HepG2 (cell line): ENCODE data around the gene PNMA8B. TPM values are rescaled to one million over a fixed set of nuclear protein-coding genes. Genes with fewer than 3 reads are reported as not detected.

Source experiments
- ATAC-seq: fragments of 200-7000 bp; cut with Tn5 transposase; 3 replicates; pipeline ENCODE4 v1.9.1; 2020; ENCODE audit warnings: mild to moderate bottlenecking, moderate library complexity
- BruUV-seq: library from RNA; stranded (reverse); fragments of 400-500 nt; replicated peaks from 2 replicates; lab custom pipeline; 2021; lab: Mats Ljungman, UMichigan
- CTCF ChIA-PET: fragments of 300-600 bp; formaldehyde crosslinking; extraction: SDS; loops from one replicate; lab custom pipeline; 2021; ENCODE audit warnings: low total read pairs, inconsistent platforms, low intra/inter-chr PET ratio; lab: Yijun Ruan, JAX
- POLR2A ChIA-PET: fragments of 350-600 bp; sonication (Branson Sonifier 250); formaldehyde crosslinking; loops from one replicate; lab custom pipeline; 2020; ENCODE audit warnings: antibody characterized with exemption, inconsistent platforms; lab: Yijun Ruan, JAX
- DNase-seq: peaks from one replicate; pipeline ENCODE4 v3.0.0-alpha.2; 2015; ENCODE audit warnings: low spot score
- FAIRE-seq: peaks from 3 replicates; lab custom pipeline; 2011; peaks lifted over from hg19 to GRCh38; lab: Jason Lieb, UNC
- H2AFZ ChIP-seq: one replicate; pipeline ENCODE4 v1.6.1; 2011; ENCODE audit warnings: low read length, inconsistent platforms
- H3K27ac ChIP-seq: fragments of 300-600 bp; 3 replicates; pipeline ENCODE4 v1.8.0; 2011; ENCODE audit warnings: mixed run types, mild to moderate bottlenecking, mixed read lengths, low read length, inconsistent platforms; ENCODE audit not compliant: insufficient read depth; ENCODE audit errors: extremely low read length
- H3K27me3 ChIP-seq, 2 experiments: fragments of 200-600 bp in 1 of 2; 2 replicates in 1 of 2; 3 replicates in 1 of 2; pipeline versions ENCODE4 v1.6.0 to v1.8.0; 2011; ENCODE audit warnings: low read length in 2 of 2, mild to moderate bottlenecking in 2 of 2, moderate library complexity in 2 of 2, inconsistent platforms in 1 of 2; ENCODE audit not compliant: insufficient read depth in 2 of 2, control insufficient read depth in 1 of 2
- H3K36me3 ChIP-seq, 2 experiments: fragments of 200-600 bp in 1 of 2; replicated peaks in 1 of 2; 2 replicates in 1 of 2; 3 replicates in 1 of 2; pipeline versions ENCODE4 v1.5.1 to v1.8.0; 2011; ENCODE audit warnings: low read length in 2 of 2, inconsistent platforms in 1 of 2; ENCODE audit not compliant: insufficient read depth in 2 of 2, control insufficient read depth in 1 of 2
- H3K4me1 ChIP-seq: 2 replicates; pipeline ENCODE4 v1.5.1; 2012; ENCODE audit warnings: low read length, inconsistent platforms; ENCODE audit not compliant: insufficient read depth
- H3K4me2 ChIP-seq: 2 replicates; pipeline ENCODE4 v1.6.0; 2011; ENCODE audit warnings: low read depth, low read length, inconsistent platforms
- H3K4me3 ChIP-seq, 3 experiments: fragments of 200-600 bp in 1 of 3; sonication (generic), shearing (Covaris generic) in 1 of 3; replicated peaks in 1 of 3; 2 replicates each; pipeline ENCODE4 v1.5.1; 2011 to 2016; ENCODE audit warnings: low read length in 3 of 3, inconsistent platforms in 2 of 3, low read depth in 2 of 3, mild to moderate bottlenecking in 2 of 3, control low read depth in 1 of 3, mixed read lengths in 1 of 3; ENCODE audit not compliant: insufficient read depth in 1 of 3
- H3K79me2 ChIP-seq: one replicate; pipeline ENCODE4 v1.6.1; 2011; ENCODE audit warnings: low read length, inconsistent platforms; ENCODE audit not compliant: insufficient read depth
- H3K9ac ChIP-seq: 2 replicates; pipeline ENCODE4 v1.6.0; 2011; ENCODE audit warnings: mild to moderate bottlenecking, low read depth, low read length, inconsistent platforms; ENCODE audit not compliant: insufficient read depth
- H3K9me3 ChIP-seq: 2 replicates; pipeline ENCODE4 v1.5.1; 2012; ENCODE audit warnings: mild to moderate bottlenecking, low read length
- H4K20me1 ChIP-seq: 2 replicates; pipeline ENCODE4 v1.6.0; 2011; ENCODE audit warnings: inconsistent platforms, mild to moderate bottlenecking, low read length, moderate library complexity; ENCODE audit not compliant: insufficient read depth
- ATF7 ChIP-seq, 2 experiments: fragments of 450-650 bp in 1 of 2; sonication (generic) in 1 of 2; formaldehyde crosslinking in 1 of 2; IDR thresholded peaks; 2 replicates each; pipeline versions ENCODE4 v1.4.0 to v1.6.1; 2016 to 2020; ENCODE audit warnings: antibody characterized with exemption in 1 of 2, mild to moderate bottlenecking in 1 of 2, missing genetic modification reagents in 1 of 2
- GABPA ChIP-seq, 2 experiments: IDR thresholded peaks; 2 replicates each; pipeline ENCODE4 v1.6.1; 2011 to 2016; ENCODE audit warnings: low read depth in 2 of 2, low read length in 1 of 2, missing biosample characterization in 1 of 2, missing genetic modification characterization in 1 of 2
- HNF4A ChIP-seq: sonication (generic); formaldehyde crosslinking; IDR thresholded peaks from 2 replicates; pipeline ENCODE4 v1.4.0; 2020; ENCODE audit warnings: missing genetic modification reagents
- PHF8 ChIP-seq: sonication (generic); formaldehyde crosslinking; IDR thresholded peaks from 2 replicates; pipeline ENCODE4 v1.5.0; 2020; ENCODE audit warnings: missing genetic modification reagents
- POLR2AphosphoS5 ChIP-seq: IDR thresholded peaks from 2 replicates; pipeline ENCODE4 v1.6.1; 2012; ENCODE audit warnings: low read depth, low read length
- SMYD3 ChIP-seq: sonication (generic); formaldehyde crosslinking; IDR thresholded peaks from 2 replicates; pipeline ENCODE4 v1.8.1; 2023; ENCODE audit warnings: mild to moderate bottlenecking, missing genetic modification reagents
- TCF7 ChIP-seq: sonication (generic); IDR thresholded peaks from 2 replicates; pipeline ENCODE4 v1.6.1; 2016; ENCODE audit warnings: antibody characterized with exemption, low read depth
- U2AF1 ChIP-seq: fragments of 200-400 bp; formaldehyde crosslinking; optimal IDR thresholded peaks from 2 replicates; pipeline ENCODE3; 2017; ENCODE audit warnings: mild to moderate bottlenecking, low read depth, low read length
- ZNF549 ChIP-seq: sonication (generic); formaldehyde crosslinking; IDR thresholded peaks from 2 replicates; pipeline ENCODE4 v1.5.0; 2020; ENCODE audit warnings: missing genetic modification reagents
- ZNF781 ChIP-seq: sonication (generic); formaldehyde crosslinking; IDR thresholded peaks from 2 replicates; pipeline ENCODE4 v1.5.1; 2020; ENCODE audit warnings: borderline replicate concordance, mild to moderate bottlenecking, missing genetic modification reagents; ENCODE audit errors: not compliant biosample characterization
- ZNF782 ChIP-seq: sonication (generic); formaldehyde crosslinking; IDR thresholded peaks from 2 replicates; pipeline ENCODE4 v1.4.0; 2020; ENCODE audit warnings: missing genetic modification reagents, mild to moderate bottlenecking, borderline replicate concordance
- ZNF816 ChIP-seq: sonication (generic); formaldehyde crosslinking; IDR thresholded peaks from 2 replicates; pipeline ENCODE4 v1.8.0; 2022; ENCODE audit warnings: missing genetic modification reagents, mild to moderate bottlenecking, borderline replicate concordance
- WGBS: methylation state at CpG from one replicate; pipeline ENCODE4 v1.1.6; 2017; ENCODE audit warnings: low lambda C conversion rate; 5-methylcytosine and 5-hydroxymethylcytosine counted together
- in situ Hi-C: cut with HindIII; loops from 2 replicates; pipeline ENCODE4 v1.10.0; 2017; ENCODE audit warnings: low pct_unique_long_range_greater_than_20kb; ENCODE audit not compliant: extremely low pct_ligation_motif_present
- intact Hi-C: fragments of 100-400 bp; cut with micrococcal nuclease; formaldehyde crosslinking; loops from one replicate; pipeline ENCODE4 v1.10.0; 2022; ENCODE audit not compliant: unreplicated experiment
- polyA plus RNA-seq, 8 experiments: library from polyadenylated mRNA; depleted of rRNA in 3 of 8; stranded (reverse) in 7 of 8; unstranded in 1 of 8; fragments of >200 nt; fragmentation: Illumina TruSeq in 4 of 8; extraction: Trizol in 4 of 8; gene quantifications; 2 replicates each; pipeline versions ENCODE4 v1.2.1 to v1.2.3, GENCODE V29; 2011 to 2016; ENCODE audit warnings: low read depth in 4 of 8, missing spikeins in 1 of 8, mixed read lengths in 1 of 8; ENCODE audit not compliant: insufficient read depth in 1 of 8
- total RNA-seq, 5 experiments: library from RNA; depleted of rRNA; stranded (reverse); fragments of >200 nt; fragmentation: Illumina TruSeq; extraction: Trizol; gene quantifications; 2 replicates each; pipeline ENCODE4 v1.2.3, GENCODE V29; 2016; ENCODE audit warnings: low read depth in 1 of 5
- TF ChIP-seq, protein P1 (sequence below): sonication (generic); formaldehyde crosslinking; IDR thresholded peaks from 2 replicates; pipeline ENCODE4 v1.4.0; 2020; ENCODE audit warnings: missing genetic modification reagents, borderline replicate concordance
- TF ChIP-seq, protein P2 (sequence below): IDR thresholded peaks from 2 replicates; pipeline ENCODE4 v1.4.0; 2020; ENCODE audit warnings: mild to moderate bottlenecking, missing genetic modification reagents
- TF ChIP-seq, protein P3 (sequence below): IDR thresholded peaks from 2 replicates; pipeline ENCODE4 v1.6.1; 2012; ENCODE audit warnings: inconsistent platforms

The PNMA8B gene
- total and polyA plus RNA-seq, 2 of the 13 experiments (the other 11 are each of a cell fraction or from before 2014, with no cell fraction given), result not detected

DNA sequence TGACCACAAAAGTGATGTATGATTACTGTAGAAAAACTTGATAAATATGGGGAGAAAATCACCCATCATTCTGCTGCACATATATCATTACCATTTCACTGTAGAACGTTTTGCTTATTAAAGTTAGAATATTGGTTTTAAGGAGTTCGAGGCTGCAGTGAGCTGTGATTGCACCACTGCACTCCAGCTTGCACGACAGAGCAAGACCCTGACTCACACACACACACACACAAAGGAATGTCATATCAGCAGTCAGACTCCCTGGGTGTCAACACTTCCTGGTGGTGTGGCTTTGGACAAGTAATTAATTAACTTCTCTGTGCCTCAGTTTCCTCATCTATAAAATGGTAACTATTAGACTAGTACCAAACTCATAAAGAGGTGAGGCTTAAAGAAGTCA is 13.0 kb downstream of the PNMA8B start:
- Histone ChIP-seq H2AFZ (no peak overlapping the region), H3K4me1 (peaks cover 5% of the 10 kb centered on the region; the same call in 1 of the 2 replicates), H4K20me1 (no peaks in the 10 kb centered on the region), H3K79me2 (no peaks in the 10 kb centered on the region), H3K9me3 (no peaks in the 10 kb centered on the region), H3K27ac (no peak overlapping the region), H3K4me2 (no peak overlapping the region), H3K27me3 (peaks cover 0 to 9% of the 10 kb centered on the region in 2 experiments; a peak in 2 of 5 replicates), H3K36me3 (no peaks in the 10 kb centered on the region), H3K4me3 (no peak overlapping the region), H3K9ac (no peak overlapping the region)
- in situ Hi-C loops, result no loop called here
- no peak for ATAC-seq
- no peak for DNase-seq
- BruUV-seq, result no TSS peak
- 5% methylated on average over 3 of the region's 3 CpGs for WGBS
- ChIA-PET POLR2A (no interaction called here), CTCF (no interaction called here)
- FAIRE-seq, result no peak
- intact Hi-C loops, result no loop called here
- TF ChIP-seq POLR2AphosphoS5, result no peak
- TF ChIP-seq GABPA (IDR thresholded peaks at IDR 0.05; ENCODE audit: low read depth, low read length), result no peak
- no peak for TF ChIP-seq GABPA (CRISPR knock-in tag; IDR thresholded peaks at IDR 0.05; ENCODE audit: low read depth)
- no peak for TF ChIP-seq U2AF1
- no peak for TF ChIP-seq ZNF549 (CRISPR knock-in tag)
- TF ChIP-seq ZNF781, result no peak
- TF ChIP-seq ATF7 (IDR thresholded peaks at IDR 0.05), result no peak
- no peak for TF ChIP-seq ATF7 (CRISPR knock-in tag; IDR thresholded peaks at IDR 0.05)
- no peak for TF ChIP-seq HNF4A (CRISPR knock-in tag)
- TF ChIP-seq, protein P1, sequence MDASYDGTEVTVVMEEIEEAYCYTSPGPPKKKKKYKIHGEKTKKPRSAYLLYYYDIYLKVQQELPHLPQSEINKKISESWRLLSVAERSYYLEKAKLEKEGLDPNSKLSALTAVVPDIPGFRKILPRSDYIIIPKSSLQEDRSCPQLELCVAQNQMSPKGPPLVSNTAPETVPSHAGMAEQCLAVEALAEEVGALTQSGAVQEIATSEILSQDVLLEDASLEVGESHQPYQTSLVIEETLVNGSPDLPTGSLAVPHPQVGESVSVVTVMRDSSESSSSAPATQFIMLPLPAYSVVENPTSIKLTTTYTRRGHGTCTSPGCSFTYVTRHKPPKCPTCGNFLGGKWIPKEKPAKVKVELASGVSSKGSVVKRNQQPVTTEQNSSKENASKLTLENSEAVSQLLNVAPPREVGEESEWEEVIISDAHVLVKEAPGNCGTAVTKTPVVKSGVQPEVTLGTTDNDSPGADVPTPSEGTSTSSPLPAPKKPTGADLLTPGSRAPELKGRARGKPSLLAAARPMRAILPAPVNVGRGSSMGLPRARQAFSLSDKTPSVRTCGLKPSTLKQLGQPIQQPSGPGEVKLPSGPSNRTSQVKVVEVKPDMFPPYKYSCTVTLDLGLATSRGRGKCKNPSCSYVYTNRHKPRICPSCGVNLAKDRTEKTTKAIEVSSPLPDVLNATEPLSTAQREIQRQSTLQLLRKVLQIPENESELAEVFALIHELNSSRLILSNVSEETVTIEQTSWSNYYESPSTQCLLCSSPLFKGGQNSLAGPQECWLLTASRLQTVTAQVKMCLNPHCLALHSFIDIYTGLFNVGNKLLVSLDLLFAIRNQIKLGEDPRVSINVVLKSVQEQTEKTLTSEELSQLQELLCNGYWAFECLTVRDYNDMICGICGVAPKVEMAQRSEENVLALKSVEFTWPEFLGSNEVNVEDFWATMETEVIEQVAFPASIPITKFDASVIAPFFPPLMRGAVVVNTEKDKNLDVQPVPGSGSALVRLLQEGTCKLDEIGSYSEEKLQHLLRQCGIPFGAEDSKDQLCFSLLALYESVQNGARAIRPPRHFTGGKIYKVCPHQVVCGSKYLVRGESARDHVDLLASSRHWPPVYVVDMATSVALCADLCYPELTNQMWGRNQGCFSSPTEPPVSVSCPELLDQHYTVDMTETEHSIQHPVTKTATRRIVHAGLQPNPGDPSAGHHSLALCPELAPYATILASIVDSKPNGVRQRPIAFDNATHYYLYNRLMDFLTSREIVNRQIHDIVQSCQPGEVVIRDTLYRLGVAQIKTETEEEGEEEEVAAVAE (CRISPR knock-in tag), result no peak
- TF ChIP-seq, protein P2, sequence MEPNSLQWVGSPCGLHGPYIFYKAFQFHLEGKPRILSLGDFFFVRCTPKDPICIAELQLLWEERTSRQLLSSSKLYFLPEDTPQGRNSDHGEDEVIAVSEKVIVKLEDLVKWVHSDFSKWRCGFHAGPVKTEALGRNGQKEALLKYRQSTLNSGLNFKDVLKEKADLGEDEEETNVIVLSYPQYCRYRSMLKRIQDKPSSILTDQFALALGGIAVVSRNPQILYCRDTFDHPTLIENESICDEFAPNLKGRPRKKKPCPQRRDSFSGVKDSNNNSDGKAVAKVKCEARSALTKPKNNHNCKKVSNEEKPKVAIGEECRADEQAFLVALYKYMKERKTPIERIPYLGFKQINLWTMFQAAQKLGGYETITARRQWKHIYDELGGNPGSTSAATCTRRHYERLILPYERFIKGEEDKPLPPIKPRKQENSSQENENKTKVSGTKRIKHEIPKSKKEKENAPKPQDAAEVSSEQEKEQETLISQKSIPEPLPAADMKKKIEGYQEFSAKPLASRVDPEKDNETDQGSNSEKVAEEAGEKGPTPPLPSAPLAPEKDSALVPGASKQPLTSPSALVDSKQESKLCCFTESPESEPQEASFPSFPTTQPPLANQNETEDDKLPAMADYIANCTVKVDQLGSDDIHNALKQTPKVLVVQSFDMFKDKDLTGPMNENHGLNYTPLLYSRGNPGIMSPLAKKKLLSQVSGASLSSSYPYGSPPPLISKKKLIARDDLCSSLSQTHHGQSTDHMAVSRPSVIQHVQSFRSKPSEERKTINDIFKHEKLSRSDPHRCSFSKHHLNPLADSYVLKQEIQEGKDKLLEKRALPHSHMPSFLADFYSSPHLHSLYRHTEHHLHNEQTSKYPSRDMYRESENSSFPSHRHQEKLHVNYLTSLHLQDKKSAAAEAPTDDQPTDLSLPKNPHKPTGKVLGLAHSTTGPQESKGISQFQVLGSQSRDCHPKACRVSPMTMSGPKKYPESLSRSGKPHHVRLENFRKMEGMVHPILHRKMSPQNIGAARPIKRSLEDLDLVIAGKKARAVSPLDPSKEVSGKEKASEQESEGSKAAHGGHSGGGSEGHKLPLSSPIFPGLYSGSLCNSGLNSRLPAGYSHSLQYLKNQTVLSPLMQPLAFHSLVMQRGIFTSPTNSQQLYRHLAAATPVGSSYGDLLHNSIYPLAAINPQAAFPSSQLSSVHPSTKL (CRISPR knock-in tag), result no peak
- TF ChIP-seq, protein P3, sequence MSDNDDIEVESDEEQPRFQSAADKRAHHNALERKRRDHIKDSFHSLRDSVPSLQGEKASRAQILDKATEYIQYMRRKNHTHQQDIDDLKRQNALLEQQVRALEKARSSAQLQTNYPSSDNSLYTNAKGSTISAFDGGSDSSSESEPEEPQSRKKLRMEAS, result no peak
- TF ChIP-seq ZNF816 (CRISPR knock-in tag), result no peak
- no peak for TF ChIP-seq ZNF782 (CRISPR knock-in tag)
- TF ChIP-seq SMYD3 (CRISPR knock-in tag), result no peak
- TF ChIP-seq TCF7, result no peak
- no peak for TF ChIP-seq PHF8 (CRISPR knock-in tag)
